NCI-H526 (cell line): Measurements from ENCODE around the gene TRIM34.
"Not testable (repeated sequence)": the region's sequence is repeated elsewhere in the genome, so short reads cannot be mapped to it uniquely, and the experiment has no call there.

Experiments used
- DNase-seq, 2 experiments: peaks; one replicate each; lab custom pipeline; 2025; lab: John Stamatoyannopoulos, UW

The TRIM34 gene

DNA sequence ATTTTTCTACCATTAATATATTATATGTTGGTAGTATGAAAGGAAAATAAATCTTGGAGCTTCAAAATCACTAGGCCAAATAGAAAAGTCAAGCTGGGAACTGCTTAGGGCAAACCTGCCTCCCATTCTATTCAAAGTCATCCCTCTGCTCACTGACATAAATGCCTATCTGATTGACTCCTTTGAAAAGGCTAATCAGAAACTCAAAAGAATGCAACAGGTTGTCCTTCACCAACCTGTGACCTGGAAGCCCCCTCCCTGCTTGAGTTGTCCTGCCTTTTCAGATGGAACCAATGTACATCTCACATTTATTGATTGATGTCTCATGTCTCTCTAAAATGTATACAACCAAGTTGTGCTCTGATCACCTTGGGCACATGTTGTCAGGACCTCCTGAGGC, 3.2 kb upstream of the TRIM34 start:
- DNase-seq: no peak

GRCh38 chr11:5622802-5623201, 2.0 kb upstream of the TRIM34 start:
- DNase-seq: no peak

- no peak for DNase-seq
Observed at GRCh38 chr11:5625281-5625680, 480 bp downstream of the TRIM34 start.

DNA sequence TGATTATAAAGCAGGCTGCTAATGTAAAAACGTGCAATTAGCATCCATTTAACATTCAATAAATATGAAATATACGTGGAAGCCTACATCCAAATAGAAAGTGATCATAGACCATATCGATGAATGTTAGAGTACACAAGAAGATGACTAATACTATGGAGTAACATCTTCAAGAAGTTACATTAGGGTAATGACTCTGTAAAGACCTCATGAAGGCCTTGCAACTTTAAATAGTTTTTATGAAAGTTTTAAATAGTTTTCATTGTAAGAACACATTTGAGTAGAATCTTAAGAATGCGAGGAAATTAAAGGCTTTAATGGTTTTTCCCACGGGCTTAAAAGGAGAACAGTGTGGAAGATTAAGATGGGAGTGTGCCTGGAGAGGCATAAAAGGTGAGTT, 1.4 kb downstream of the TRIM34 start:
- no peak for DNase-seq

DNA sequence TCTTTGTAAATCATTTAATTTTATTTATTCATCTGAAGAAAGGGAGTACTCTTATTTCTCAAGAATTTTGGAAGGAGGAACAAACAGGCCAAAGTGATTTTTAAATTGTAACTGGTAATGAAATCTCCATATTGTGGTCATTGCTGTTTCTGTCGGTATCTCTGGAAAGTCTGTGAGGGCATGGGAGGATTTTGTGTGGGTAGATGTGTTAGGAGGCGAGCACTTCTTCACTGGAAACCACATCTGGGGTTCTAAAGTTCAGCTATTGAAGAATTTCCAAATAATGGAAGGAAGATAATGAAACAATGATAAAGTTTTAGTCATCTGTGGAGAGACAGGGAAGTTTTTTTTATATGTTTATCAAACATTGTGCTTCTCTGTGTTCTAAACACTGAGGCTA, 6.6 kb downstream of the TRIM34 start:
- DNase-seq: no peak

- no peak for DNase-seq
Observed at GRCh38 chr11:5631969-5632635, 7.3 kb downstream of the TRIM34 start.

GRCh38 chr11:5639953-5640352, 15.2 kb downstream of the TRIM34 start:
- DNase-seq: no peak

GRCh38 chr11:5643585-5643984, 18.8 kb downstream of the TRIM34 start:
- no peak for DNase-seq

GRCh38 chr11:5646139-5646538, 21.3 kb downstream of the TRIM34 start:
- DNase-seq: no peak

GRCh38 chr11:5655474-5655873, 30.7 kb downstream of the TRIM34 start:
- DNase-seq: no peak

- not testable (repeated sequence) for DNase-seq
Observed at GRCh38 chr11:5656956-5657355, 32.2 kb downstream of the TRIM34 start.

- no peak for DNase-seq
Observed at GRCh38 chr11:5658318-5658717, 33.5 kb downstream of the TRIM34 start.

DNA sequence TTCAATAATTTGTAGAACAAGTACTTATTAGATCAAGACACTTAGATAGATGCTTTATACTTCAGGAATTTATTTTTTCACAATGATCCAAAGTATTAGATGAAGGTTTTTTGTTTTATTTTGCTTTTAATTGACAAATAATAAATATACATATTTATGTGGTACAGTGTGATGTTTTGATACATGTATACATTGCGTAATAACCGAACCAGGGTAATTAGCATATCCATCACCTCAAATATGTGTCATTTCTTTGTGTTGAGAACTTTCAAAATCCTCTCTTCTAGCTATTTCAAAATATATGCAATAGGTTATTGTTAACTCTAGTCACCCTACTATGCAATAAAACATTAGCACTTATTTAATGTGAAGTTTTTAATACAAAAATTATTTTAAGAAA, 38.7 kb downstream of the TRIM34 start:
- no peak for DNase-seq

DNA sequence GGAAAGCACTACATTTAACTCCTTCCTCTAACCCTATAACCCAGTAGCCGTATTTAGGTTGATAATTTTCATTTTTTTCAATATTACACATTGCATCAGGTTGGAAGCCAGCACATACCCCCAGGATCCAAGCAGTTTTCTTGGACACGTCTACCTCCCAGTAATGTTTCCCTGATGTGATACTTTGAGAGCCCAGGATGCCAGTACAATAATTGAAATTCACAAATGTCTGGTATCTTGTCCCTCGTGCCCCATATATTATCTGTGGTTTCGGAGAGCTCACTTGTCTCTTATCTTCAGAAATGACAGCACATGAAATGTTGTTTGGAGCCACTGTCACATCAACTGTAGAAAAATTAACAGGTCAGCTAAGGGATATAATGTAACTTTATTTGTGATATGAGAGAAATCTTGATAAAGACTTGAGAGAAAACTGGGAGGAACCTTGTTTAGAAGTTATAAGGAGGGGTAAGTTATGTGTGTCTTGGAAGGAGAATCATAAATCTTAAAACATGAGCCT, 40.3 kb downstream of the TRIM34 start:
- no peak for DNase-seq

- no peak for DNase-seq
Observed at GRCh38 chr11:5665746-5666401, 41.1 kb downstream of the TRIM34 start.

DNA sequence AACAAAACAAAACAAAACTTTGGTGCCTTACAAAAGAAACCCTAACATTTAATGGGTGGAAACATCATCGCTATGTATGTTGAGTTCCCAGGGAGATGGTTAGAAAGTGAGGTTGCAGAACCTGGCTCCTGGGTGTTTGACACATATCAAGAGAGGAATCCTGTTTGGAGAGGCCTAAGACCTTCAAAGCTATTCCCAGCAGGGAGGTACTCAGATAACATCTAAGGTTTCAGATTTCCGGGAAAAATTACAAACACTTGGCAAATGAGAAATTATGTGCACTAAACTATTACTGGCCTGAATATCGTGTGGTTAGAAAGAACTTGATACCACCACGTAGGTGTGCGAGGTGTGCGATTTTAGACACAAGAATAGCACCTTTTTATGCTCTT, 41.6 kb downstream of the TRIM34 start:
- DNase-seq: no peak

DNA sequence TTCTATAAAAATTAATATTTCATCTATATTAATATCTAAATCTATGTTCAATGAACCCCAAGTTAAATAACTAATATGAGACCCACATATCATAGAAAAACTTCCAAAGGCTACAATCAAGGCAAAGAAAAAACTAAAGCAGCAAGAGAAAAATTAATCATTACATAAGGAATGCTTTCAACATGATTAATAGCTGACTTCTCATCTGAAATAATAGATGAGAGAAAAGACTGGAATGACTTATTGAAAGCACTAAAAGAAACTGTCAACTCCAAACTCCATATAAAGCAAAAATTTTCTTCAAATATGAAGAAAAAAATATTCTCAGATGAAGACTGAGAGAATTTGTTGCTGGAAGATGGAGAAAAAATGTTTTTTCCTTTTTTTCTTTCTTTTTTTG, 47.0 kb downstream of the TRIM34 start:
- DNase-seq: no peak

- no peak for DNase-seq
Observed at GRCh38 chr11:5674391-5674790, 49.6 kb downstream of the TRIM34 start.

- DNase-seq: no peak
Observed at GRCh38 chr11:5679811-5680210, 55.0 kb downstream of the TRIM34 start.

DNA sequence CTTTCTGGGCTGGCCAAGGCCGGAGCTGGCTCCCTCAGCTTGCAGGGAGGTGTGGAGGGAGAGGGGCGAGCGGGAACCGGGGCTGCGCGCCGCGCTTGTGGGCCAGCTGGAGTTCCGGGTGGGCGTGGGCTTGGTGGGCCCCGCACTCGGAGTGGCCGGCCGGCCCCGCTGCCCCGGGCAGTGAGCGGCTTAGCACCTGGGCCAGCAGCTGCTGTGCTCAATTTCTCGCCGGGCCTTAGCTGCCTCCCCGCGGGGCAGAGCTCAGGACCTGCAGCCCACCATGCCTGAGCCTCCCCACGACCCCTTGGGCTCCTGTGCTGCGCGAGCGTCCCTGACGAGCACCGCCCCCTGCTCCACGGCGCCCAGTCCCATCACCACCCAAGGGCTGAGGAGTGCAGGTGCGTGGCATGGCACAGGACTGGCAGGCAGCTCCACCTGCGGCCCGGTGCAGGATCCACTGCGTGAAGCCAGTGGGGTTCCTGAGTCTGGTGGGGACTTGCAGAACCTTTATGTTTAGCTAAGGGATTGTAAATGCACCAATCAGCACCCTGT, 58.2 kb downstream of the TRIM34 start:
- DNase-seq: not testable (repeated sequence)

GRCh38 chr11:5683620-5684019, 58.8 kb downstream of the TRIM34 start:
- DNase-seq: not testable (repeated sequence)

DNA sequence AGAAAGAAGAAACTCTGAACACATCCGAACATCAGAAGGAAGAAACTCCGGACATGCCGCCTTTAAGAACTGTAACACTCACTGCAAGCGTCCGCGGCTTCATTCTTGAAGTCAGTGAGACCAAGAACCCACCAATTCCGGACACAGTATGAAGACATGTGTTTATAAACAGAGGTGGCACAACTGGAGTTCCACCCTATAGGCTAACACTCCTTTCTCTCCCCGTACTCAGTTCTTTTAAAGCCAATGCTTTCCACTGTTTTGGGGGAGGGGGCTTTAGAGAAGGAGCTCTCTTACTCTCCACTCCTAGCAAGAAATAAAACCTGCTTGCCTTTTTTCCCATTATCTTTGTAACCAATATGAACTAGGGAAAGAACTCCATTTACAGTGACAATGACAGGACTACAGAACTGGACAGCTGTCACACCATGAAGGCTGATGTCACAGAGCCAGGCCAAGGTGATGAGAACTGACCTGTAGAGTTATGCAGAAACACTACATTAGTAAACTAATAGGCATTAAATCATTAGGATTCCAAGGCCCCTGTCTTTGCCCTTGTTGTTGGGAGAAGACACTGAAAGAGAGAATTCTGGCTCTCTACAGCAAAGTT, 59.3 kb downstream of the TRIM34 start:
- DNase-seq: no peak
